ENCODE measurements around the gene BCLAF1.
A peak's percentile ranks its signal among the peaks of the same experiment; 100 is the strongest.

Gene BCLAF1, protein sequence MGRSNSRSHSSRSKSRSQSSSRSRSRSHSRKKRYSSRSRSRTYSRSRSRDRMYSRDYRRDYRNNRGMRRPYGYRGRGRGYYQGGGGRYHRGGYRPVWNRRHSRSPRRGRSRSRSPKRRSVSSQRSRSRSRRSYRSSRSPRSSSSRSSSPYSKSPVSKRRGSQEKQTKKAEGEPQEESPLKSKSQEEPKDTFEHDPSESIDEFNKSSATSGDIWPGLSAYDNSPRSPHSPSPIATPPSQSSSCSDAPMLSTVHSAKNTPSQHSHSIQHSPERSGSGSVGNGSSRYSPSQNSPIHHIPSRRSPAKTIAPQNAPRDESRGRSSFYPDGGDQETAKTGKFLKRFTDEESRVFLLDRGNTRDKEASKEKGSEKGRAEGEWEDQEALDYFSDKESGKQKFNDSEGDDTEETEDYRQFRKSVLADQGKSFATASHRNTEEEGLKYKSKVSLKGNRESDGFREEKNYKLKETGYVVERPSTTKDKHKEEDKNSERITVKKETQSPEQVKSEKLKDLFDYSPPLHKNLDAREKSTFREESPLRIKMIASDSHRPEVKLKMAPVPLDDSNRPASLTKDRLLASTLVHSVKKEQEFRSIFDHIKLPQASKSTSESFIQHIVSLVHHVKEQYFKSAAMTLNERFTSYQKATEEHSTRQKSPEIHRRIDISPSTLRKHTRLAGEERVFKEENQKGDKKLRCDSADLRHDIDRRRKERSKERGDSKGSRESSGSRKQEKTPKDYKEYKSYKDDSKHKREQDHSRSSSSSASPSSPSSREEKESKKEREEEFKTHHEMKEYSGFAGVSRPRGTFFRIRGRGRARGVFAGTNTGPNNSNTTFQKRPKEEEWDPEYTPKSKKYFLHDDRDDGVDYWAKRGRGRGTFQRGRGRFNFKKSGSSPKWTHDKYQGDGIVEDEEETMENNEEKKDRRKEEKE

DNA sequence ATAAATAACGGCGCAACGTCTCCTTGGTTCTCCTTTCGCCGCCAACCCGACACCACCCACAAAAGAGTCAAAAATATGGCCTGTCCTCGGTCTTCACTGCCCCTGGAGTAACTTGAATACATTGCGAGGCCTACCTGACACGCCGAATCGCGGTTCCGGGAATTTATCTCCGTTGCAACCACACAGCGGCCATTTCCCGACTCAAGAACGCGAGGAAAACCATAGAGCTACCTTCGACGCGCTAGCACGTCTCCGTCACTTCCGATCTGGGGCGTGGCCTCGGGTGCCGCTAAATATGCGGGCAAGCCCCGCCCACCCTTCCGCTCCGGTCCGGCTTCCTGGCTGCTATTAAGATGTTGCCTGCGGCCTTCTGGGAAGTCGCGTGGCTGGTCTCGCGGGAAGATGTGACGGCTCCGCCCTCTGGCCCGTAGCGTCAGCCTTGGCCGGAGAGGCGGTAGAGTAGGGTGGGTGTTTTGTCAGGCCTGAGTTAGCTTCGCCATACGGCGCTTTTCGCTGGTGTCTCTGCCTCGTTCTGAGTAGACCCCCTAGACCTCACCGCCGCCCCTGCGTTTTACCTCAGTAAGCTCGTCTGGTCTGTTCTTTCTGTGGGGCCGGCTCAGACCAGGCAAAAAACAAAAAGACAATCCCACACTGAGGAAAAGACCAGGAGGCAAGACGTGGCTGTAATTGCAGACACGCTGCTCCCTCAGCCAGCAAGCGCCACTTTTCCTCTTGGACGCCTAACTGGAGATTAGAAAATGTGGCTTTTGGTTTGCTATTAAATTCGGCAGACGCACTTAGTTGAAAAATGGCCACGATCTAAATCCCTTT is at the start of gene BCLAF1:
Gene BCLAF1 (minus strand): TSS at position 268 of the 831 bp plus-strand sequence. CDS start 9,980 bp downstream, outside the sequence.
- DNase-seq: peak; percentile 99

DNA sequence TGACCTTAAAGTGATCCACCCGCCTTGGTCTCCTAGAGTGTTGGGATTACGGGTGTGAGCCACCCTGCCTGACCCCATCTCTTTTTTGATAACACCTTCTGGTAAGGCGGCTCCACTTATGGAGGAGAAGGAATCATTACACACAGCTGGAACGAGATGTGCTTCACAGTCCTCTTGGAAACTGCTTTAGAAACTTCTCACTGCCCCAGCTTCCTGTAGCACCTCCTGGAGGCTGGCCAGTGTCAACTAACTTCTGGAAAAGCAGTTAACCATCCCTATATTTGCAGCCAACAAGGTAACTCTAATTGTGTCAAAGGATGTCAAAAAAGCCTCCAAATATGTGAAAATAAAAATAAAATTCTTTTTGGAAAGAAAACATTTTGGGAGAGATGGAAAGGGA is 48.8 kb upstream of the BCLAF1 start:
- no peak for DNase-seq

DNA sequence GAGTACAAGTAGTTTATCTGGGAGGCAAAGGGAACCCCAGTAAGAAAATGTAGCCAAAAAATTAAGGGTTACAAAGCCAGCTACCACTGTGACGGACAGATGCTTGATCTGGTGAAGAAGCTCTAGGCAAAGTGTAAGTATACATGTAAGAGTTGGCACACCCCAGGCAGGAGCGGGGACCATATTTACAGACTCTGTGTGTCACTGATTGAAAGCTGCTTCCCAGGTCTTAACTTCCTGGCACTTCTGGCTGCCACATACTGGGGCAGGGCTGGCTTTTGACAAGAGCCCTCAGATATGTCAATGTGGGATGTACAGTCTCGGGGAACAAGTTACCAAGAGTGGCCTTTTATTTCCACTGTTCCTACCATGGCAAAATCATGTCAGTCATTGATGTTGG is 48.0 kb upstream of the BCLAF1 start:
- no peak for DNase-seq

DNA sequence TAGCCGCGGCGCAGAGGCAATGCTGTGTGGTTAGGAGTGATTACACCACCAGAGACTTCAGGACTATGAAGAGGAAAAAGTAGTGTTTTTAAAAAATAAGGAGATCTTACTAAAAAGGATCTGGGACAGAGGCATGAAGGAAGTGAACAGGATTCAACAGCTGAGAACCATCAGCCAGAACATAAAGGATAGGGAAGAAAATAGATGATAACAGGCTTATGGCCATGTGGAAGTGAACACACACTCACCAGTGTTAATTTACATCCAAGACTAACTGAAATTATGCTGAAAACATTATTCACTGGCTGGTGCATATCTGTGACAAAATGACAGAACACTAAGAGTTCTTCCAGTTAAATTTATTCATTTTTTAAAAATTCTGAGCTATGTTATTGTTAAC is 47.5 kb upstream of the BCLAF1 start:
- DNase-seq: no peak

DNA sequence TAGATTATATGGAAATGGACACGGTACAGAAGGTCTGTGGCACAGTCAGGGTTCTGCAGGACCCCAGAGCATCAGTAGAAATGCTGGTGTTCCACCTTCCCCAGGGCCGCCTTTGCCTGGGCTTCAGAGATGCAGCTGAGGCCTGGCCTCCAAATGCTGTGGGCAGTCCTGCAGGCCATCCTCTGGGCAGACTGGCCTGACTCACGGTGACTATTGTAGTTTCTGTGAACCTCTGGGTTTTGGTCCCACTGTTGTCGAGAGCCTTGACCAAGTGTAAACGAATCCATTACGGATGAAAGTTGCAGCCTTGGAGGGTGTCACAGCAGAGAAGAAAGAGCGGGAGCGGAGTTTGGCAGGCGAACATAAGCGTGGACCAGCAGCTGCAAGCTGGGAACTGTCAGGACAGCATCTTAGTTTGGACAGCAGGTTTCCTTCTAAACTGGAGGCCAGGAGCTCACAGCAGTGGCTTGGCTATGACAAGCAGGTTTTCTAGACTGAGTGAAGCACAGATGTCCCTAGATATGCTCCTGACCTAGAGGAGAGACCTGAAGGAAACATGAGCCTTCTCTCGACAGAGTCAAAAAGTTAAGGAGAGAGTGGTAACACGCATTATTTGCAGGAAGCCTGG is 46.2 kb upstream of the BCLAF1 start:
- DNase-seq: no peak

DNA sequence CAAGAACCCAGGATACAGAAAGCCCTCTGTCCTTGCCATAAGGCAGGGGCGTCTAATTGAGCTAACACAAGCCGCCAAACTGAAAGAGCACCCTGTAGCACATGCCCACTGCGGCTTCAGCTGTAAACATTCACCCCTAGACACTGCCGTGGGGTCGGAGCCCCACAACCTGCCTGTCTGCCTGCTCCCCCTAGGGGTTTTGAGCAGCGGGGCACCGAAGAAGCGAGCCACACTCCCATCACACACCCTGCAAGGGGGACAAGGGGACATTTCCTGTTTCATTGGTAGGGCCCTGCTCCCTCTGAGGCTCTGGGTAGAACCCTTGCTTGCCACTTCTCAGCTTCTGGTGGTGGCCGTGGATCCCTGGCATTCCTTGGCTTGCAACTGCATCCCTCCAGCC is 45.2 kb upstream of the BCLAF1 start:
- no peak for DNase-seq

DNA sequence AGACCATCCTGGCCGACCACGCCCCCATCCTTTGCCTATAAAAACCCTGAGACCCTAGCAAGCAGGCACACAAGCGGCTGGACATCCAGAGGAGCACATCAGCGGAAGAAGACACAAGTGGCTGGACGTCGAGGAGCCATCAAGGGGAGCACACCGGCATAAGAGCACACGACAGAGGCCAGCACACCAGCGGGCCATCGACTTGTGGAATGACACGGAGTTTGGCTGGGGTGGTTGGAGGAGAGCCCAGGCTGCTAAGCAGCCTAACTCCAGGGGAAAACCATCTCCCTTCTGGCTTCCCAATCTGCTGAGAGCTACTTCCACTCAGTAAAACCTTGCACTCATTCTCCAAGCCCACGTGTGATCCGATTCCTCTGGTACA is 44.8 kb upstream of the BCLAF1 start:
- no peak for DNase-seq

DNA sequence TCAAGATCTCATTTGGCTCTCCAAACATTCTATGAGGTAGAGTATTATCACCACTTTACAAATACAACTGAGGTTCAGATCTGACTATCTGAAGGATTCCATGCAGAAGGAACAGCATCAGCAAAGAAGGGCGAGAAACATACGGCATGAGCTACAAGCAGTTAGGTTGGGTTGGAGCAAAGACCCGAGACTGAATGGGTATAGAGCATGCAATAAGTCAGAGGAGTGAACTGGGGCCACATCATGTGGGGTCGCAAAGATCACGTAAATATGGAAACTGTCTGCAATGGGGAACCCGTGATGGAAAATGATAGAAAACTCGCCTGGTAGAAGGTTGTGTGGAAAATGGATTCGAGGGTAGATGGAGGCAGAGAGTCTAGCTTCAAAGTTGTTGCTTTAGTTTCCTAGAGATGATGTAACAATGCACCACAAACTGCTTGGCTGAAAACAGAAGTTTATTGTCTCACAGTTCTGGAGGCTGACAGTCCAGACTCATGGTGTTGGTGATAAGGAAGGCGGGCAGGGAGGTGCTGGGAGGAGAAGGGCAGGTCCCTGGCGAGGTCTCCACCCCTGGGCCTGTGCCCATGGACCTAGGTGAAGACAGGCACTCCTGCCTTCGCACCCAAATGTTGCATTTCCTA is 44.3 kb upstream of the BCLAF1 start:
- no peak for DNase-seq

DNA sequence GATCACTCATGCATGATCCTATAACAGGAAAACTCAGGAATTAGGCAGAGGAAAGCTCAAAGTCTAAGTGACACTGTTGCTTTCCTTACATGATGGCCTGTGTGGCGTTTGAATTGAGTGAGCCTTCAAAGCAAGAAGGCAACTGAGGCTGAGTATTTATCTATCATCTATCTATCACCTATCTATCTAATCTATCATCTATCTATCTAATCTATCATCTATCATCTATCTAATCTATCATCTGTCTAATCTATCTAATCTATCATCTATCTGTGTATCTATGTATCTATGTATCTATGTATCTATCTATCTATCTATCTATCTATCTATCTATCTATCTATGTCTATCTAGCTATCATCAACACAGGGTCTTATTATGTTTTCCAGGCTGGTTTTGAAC is 41.8 kb upstream of the BCLAF1 start:
- no peak for DNase-seq

DNA sequence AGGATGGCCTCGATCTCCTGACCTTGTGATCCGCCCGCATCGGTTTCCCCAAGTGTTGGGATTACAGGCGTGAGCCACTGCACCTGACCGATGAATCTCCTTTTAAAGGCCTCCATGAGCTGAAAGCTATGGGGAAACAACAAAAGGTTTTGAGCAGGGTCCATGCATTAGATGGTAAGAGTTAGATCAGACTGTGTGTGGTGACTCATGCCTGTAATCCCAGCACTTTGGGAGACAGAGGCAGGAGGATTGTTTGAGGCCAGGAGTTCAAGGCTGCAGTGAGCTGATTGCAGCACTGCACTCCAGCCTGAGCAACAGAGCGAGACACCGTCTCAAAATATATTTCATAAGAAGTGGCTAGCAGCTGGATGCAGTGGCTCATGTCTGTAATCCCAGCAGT is 41.0 kb upstream of the BCLAF1 start:
- no peak for DNase-seq

DNA sequence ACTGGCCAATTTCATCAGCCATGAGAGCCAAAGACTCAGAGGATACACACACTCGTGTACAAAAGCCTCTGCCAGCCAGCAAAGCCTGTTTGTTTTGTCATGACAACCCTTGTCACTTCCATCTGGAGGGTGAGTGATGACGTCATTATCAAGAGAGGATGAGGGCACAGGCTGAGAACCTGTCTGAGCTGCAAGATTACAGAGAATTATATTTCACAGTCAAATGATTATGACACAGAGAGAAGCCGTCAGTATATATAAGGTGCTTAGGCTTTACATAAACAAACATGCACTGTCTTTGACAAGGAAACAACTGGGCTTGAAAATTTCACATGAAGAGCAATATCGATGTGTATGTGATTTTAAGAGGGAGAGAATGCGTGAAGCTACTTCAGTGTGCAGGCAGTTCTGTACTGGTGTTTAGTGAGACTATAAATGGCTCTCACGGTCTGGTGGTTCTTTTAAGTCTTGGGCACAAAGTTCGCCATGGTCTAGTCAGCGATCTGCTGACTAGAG is 36.5 kb upstream of the BCLAF1 start:
- no peak for DNase-seq

DNA sequence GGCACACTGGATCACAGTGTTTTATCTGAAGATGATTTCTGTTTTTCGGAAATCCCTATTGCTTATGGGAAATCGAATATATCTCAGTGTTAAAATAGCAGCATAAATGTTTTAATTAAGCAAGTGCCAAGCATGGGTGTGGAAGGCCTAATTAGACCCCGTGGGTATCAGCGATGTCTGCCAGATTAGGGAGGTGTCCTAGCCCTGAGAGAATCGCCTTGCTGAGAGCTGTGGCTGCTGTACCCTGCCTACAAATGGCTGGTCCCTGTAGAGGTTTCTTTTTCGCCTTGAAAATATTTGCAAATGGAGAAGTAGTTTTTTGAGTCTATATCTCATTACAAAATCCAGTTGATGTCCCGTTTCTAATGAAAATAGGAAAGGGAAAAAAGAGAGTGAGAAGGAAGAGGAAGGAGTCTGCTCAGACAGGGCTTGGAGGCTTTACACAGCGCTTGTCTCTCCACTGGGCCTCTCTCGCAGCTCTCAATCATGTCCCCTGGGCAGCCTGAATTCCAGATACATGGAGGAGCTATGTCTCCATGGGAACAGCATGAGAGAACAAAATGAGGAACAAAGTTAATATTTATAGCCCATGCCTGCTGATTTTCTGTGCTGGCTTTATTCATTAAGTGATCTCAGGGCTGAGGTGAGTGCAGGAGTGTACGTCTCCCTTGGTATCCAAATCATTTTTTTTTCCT is 35.2 kb upstream of the BCLAF1 start:
- no peak for DNase-seq

DNA sequence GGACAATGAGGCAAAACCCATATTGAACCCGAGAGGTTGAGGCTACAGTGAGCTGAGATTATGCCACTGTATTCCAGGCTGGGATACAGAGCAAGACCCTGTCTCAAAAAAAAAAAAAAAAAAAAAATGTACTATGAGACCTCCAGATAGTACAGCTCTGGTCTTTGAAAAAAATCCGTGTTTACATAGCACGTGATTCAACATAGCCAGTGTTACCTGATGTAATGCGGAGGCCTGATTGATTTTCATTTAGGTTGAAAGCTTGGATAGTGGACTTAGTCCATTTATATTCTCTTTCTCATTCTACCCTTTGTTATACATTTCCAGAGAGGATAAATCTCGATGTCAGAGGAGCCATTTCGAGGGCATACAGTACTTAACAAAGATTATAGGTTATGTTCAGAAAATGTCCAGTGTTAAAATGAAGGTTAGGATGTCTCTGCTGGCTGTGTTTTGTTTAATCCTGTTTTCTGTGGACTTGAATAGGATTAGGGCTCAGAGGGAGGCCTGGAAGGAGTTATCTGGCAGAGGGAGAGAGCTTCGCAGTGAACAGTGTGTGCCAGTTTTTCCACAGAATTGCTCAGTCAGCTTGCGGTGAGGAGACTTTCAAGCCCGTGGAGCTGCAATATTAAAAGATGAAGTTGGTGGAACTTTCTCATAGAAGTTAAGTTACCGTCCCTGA is 33.9 kb upstream of the BCLAF1 start:
- DNase-seq: no peak

DNA sequence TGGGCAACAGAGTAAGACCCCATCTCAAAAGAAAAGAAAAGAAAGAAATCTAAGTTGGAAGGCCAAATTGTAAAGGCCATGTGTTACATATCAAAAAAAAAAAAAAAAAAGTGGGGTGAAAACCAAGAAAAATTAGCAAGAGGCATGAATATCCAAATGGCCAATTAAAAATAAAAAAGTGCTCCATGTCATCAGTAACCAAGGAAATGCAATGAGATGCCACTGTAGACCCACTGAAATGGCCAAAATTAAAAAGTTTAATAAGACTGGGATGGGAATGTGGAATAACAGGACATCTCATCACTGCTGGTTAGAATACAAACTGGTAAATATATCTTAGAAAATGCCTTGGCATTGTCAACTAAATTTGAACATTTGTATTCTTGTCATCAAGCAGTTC is 30.1 kb upstream of the BCLAF1 start:
- no peak for DNase-seq

DNA sequence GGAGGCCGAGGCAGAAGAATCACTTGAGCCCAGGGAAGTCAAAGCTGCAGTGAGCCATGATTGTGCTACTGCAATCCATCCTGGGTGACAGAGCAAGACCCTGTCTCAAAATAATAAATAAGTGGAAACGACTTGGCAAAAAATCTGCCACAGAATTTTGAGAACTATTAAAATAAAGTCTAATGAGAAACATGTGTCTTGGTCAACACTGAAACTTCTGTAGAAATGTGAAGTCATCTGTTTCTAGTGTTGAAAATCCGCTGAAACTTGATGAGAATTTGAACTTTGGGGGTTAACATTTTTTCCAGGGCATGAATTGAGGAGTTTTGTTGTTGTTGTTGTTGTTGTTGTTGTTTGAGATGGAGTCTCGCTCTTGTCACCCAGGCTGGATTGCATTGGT is 29.0 kb upstream of the BCLAF1 start:
- DNase-seq: no peak

DNA sequence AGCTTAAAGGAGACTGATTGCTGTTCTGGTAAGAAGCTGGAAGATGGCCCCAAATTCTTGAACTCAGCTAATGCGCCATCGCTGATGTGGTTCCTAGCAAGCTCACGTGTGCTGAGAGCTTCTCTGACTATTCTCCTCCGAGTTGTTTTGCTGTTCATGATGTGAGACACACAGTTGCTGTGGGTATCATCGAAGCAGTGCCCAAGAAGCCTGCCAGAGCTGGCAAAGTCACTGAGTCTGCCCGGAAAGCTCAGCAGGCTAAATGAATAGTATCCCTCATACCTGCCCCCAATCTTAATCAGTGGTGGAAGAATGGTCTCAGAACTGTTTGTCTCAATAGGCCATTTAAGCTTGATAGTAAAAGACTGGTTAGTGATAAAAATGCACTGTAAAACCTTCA is 28.3 kb upstream of the BCLAF1 start:
- no peak for DNase-seq

DNA sequence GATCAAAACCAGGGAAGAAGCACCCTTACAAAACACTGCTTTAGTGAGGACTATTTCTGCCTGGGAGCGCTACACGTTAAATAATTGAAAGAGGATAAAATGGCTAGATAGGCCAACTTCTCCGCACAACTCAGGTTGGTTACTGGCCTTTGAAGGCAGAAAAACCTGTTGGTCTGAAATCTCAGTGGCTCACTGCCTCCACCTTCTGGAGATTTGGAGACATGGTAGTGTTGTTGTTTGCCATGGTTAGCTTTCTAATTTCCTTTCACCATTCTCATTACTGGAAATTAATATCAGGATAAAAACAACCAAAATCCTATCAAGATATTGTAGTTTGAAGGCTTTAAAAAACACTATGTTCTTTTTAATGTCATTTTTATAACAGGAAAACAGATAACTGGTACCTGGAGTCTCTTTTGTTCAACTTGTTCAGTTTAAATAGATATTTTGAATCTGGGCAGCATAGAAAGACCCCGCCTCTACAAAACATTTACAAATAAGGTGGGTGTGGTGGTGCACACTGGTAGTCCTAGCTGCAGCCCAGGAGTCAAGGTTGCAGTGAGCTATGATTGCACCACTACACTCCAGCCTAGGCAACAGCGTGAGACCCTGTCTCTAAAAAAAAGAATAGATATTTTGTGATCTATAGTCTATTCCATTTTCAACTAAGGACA is 27.5 kb upstream of the BCLAF1 start:
- DNase-seq: peak; percentile 50

DNA sequence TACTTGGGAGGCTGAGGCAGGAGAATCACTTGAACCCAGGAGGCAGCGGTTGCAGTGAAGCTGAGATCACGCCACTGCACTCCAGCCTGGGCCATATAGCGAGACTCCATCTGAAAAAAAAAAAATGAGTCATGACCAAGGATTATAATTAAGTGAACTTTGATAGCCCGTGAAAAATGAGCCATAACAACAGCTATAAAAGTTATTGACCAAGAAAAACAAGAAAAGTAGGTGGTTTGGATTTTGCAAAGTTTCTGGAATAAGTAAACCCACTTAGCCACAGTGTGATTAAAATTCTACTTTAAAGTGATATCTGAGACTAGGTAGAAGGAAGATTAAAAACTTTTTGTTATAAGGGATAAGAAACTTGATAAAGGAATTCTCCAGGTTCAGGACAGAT is 25.9 kb upstream of the BCLAF1 start:
- no peak for DNase-seq

DNA sequence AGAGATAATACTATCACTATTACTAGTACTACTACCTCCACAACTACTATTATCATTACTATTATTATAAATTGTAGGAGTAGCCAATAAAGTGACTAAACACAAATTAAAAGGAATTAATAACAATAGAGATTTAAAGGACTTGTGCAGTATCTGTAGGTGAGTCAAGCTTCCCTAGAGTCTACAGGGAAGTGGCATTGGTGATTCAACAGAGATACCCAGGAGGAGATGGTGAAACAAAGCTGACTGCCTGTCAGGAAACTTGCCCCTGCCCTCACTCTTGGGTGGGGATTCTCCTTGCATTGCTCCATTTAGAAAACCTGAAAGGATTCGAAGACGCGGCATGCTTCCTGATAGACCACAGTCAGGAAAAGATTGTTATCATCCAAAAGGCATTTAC is 23.3 kb upstream of the BCLAF1 start:
- DNase-seq: no peak

DNA sequence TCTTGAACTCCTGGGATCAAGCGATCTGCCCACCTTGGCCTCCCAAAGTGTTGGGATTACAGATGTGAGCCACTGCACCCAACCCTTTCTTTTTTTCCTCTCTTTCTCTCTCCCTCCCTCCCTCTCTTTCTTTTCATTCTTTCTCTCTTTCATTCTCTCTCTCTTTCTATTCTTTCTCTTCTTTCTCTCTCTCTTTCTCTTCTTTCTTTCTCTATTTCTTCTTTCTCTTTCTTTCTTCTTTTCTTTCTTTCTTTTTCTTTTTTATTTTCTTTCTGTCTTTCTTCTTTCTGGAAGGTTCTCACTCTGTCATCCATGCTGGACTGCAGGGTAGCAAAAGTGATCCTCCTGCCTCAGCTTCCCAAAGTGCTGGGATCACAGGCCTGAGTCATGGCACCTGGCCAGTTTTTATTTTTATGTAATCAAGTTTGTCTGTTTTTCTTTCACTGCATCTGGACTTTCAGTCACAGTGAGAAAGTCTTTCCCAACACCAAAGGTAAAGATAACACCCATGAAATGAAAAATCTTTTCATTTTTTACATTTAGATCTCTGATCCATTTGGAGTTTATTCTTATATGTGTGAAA is 20.2 kb upstream of the BCLAF1 start:
- no peak for DNase-seq
